Measurements from ENCODE around the gene PTTG1IP. TPM values are rescaled to one million over a fixed set of nuclear protein-coding genes. Genes with fewer than 3 reads are reported as not detected.

The PTTG1IP gene
- polyA plus RNA-seq, 12 donors, result 115 to 170 (median 129) TPM; not detected in 1

DNA sequence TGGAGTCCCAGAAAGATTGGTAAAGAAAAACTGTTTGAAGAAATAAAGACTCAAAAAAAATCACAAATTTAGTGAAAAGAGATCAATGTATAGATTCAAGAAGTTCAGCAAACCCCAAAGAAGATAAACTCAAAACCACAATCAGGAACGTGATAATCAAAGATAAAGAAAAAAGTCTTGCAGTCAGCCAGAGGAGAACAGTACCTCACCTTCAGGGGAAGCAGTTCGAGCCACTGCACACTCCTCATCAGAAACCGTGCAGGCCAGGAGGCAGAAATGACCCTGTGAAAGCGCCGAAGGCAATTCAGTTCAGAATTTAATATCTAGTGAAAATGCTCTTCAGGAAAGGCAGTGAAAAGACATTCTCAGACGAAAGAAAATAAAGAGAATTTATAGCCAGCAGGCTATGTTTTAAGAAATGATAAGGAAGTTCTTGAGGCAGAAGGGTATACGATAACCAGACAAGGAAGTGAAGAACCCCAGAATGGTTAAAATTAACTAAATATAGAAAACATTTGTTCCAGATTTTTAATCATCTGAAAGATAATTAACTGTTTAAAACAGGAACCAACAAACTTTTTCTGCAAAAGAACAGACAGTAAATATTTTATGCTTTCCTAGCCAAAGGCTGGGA, 42.1 kb downstream of the PTTG1IP start:
- no peak for DNase-seq

GRCh38 chr21:44829507-44830092, 43.9 kb downstream of the PTTG1IP start:
- no peak for DNase-seq

DNA sequence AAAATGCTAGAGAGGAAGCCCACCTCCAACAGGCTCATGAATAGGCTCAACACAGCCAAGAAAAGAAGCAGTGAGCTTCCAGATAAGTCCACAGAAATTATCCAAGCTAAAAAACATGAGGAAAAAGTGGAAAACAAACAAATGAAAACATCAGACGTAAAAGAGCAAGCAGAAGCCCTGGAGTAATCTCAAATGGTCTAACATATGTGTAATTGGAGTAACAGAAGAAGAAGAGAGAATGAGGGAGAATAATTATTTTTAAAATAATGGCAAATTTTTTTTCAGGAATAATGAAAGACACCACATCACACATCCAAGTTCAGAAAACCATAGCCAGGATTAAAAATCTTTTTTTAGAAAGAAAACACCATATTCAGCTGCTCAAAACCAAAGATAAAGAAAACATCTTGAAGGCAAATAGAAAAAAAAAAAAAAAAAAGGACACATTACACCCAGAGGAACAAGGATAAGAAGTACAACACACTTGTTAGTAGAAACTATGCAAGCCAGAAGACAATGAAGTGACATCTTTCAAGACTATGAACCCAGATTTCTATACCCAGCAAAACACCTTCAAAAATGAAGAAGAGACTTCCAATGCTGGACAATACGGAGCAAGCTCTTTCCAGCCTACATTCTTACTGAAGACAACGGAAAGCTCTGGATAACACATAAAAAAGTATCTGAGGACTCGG, 45.0 kb downstream of the PTTG1IP start:
- no peak for DNase-seq

DNA sequence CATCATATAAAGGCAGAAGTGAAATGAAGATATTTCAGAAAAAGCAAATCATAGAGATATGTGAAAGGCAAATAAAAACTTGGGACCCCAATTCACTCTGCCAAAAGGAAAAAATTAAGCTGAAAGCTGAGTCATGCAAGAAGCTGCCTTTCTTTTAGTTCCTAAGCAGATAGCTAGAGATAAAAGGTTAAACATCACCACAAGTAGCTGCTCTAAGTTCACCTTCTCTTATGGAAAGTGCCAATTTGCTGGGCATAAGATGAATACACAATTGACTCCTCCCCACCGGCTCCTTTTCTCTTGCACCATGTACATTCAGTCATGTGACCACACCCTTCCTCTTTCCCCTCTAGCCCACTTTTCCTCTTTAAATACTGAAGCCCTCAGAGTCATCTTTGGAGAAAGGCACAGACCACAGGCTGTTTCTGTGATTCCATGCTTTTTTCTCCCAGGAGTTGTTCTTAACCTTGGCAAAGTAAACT, 50.3 kb downstream of the PTTG1IP start:
- DNase-seq, result no peak

GRCh38 chr21:44822484-44823178, 50.9 kb downstream of the PTTG1IP start:
- no peak for DNase-seq

- DNase-seq, result no peak
Observed at GRCh38 chr21:44820851-44821250, 52.6 kb downstream of the PTTG1IP start.

GRCh38 chr21:44819283-44820243, 53.9 kb downstream of the PTTG1IP start:
- DNase-seq, result no peak

GRCh38 chr21:44818640-44819011, 54.9 kb downstream of the PTTG1IP start:
- no peak for DNase-seq

- peak; percentile 73 for DNase-seq
Observed at GRCh38 chr21:44817914-44818639, 55.4 kb downstream of the PTTG1IP start, which contains the start of gene SUMO3. Gene SUMO3 (minus strand): TSS chr21:44818062. CDS start chr21:44817968, 94 bp downstream.

- DNase-seq, result peak; percentile 89
Observed at GRCh38 chr21:44817506-44817880, 56.0 kb downstream of the PTTG1IP start.

DNA sequence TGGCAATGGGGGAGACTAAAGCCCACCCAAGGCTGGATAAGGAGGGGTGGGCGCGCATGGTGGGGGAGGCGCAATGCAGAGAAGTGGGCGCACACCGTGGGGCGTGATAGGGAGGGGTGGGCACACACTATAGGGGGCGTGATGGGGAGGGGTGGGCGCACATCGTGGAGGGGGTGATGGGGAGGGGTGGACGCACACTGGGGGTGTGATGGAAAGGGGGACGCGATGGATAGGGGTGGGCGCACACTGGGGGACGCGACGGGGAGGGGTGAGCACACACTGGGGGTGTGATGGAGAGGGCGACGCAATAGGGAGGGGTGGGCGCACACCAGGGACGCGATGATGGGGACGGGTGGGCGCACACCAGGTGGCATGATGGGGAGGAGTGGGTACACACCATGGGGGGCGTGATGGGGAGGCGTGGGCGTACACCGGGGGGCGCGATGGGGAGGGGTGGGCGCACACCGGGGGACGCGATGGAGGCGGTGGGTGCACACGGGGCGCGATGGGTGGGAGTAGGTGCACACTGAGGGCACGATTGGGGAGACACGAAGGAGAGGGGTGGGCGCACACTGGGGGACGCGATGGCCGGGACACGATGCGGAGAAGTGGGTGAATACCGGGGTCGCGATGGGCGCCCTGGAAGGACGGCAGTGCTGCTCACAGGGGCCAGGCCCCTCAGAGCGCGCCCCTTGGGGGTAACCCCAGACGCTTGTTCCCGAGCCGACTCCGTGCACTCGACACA, 56.6 kb downstream of the PTTG1IP start:
- DNase-seq, result no peak

DNA sequence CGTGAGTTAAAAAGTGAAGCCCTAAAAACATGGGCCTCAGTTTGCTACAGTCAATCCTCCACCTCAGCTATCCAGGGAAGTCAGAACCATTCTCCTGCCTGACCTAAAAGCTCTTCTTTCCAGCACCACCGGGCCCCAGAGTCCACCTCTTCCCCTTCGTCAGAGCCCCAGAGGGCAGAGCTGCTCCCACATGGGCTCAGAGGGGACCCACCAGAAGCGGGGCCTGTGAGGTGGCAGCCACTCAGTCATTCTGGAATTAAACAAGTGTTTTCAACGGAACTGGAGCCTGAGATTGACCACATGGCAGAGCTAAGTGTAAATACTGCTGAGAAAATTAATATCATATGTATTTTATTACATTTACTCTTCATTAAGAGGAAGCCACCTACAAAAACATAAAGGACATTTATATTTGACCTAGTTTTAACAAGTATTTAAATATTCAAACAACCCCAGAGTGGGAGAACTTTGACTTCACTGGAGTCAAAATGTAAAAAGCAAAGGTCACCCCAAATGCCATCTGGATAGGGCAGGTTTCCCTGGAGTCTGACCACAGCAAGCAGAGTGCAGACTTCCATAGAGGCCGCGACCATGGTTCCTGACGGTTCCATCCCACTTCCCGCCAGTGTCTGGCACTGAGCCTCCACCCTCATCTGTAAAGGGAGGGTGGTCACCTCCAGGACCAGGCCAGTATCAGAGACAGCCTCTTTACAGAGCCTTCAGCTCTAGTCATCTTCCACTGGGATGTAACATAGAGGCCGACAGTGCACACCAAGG, 57.5 kb downstream of the PTTG1IP start:
- DNase-seq, result no peak

- DNase-seq, result no peak
Observed at GRCh38 chr21:44815225-44815624, 58.3 kb downstream of the PTTG1IP start.

GRCh38 chr21:44814498-44815023, 58.9 kb downstream of the PTTG1IP start:
- no peak for DNase-seq

DNA sequence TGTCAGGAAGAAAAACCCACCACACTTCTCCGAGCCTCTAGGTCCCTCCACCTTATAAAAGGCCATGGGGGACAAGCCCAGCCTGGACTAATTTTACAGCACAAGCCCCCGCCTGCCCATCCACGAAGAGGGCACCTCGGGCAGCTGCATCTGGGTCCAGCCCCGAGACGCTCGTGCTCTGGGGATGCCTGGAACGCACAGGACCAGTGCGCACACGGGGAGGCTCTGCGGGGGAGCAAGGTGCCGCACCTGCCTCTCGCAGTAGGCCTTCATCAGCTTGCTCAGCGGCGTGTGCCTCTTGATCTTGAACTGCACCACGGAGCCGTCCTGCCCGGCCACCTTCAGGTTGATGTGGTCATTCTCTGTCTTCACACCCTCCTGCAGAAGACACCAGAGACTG, 59.8 kb downstream of the PTTG1IP start:
- DNase-seq, result no peak

DNA sequence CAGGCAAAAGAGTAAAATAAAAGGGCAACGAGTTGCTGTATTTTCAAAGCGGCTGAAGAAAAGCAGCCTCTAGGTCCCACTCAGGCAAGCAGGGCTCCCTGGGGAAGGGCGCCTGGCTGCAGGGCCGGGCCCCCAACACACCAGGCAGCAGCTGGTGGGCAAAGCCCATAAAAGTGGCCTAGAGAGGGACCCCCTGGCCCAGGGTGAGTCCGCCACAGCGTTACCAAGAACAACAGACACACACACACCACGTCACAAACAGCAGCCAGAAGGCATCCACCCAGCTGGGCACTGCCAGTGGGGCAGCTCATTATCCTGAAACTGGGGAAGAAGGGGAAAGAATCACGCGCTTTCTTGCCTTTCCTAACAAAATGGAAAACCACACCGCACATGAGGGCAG, 60.3 kb downstream of the PTTG1IP start:
- DNase-seq, result no peak

DNA sequence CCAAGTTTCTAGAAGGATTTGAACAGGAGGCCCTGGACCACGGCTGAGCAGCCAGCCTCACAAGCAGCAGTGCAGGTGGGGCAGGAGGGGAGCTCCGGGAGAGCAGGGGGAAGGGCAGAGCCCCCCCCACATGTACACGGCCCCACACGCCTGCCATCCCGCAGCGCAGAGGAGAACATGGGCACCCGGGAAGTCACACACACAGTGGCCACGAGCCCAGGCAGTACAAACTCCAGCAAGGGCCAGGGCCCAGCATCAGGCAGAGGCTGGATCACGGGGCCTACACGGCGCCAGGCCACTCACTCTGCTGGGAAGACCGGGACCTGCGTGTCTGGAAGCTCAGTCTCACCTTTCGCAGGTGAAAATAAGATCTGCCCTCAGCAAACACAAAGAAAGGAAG, 60.9 kb downstream of the PTTG1IP start:
- no peak for DNase-seq

- no peak for DNase-seq
Observed at GRCh38 chr21:44810779-44811178, 62.7 kb downstream of the PTTG1IP start.

DNA sequence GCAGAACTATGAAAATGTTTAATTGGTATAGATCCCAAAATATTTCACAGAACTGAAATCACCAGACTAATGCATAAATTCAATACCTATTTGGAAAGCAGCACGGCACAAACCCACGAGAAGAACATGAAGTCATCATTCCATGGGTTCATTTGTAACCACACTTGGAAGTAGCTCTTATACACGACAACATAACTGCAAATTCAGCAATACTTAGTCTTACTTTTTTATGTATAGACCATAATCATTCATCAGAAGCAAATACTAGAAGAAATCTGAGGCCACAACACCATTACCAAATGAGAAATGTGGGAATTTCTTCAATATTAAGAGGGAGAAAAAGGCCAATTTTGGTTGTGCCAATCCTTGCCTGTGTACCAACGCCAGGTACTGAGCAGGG, 67.6 kb downstream of the PTTG1IP start:
- DNase-seq, result no peak

Data from muscle of arm (tissue), 12 donors.